HUES64 (cell line): ENCODE measurements around the gene FHIT.
"Not testable (repeated sequence)": the region's sequence is repeated elsewhere in the genome, so short reads cannot be mapped to it uniquely, and the experiment has no call there.

ENCODE experiments used
- H3K27ac ChIP-seq: 2 replicates; pipeline ENCODE4 v1.7.0; 2013; ENCODE audit warnings: low read depth, low read length, inconsistent platforms
- H3K27me3 ChIP-seq: 2 replicates; pipeline ENCODE4 v1.6.1; 2013; ENCODE audit warnings: mild to moderate bottlenecking, low read length; ENCODE audit not compliant: insufficient read depth
- H3K36me3 ChIP-seq: 2 replicates; pipeline ENCODE4 v1.6.1; 2013; ENCODE audit warnings: mild to moderate bottlenecking, low read length; ENCODE audit not compliant: insufficient read depth
- H3K4me1 ChIP-seq: 2 replicates; pipeline ENCODE4 v1.6.1; 2013; ENCODE audit warnings: mild to moderate bottlenecking, low read length, moderate library complexity; ENCODE audit not compliant: insufficient read depth
- H3K4me3 ChIP-seq: 2 replicates; pipeline ENCODE4 v1.5.1; 2013; ENCODE audit warnings: mild to moderate bottlenecking, low read length, moderate library complexity
- H3K9ac ChIP-seq: 2 replicates; pipeline ENCODE4 v1.6.1; 2013; ENCODE audit warnings: mild to moderate bottlenecking, low read depth, low read length
- H3K9me3 ChIP-seq: 2 replicates; pipeline ENCODE4 v1.6.1; 2013; ENCODE audit warnings: low read depth, low read length; ENCODE audit not compliant: insufficient read depth
- WGBS: fragments of 150-250, 120-280 bp; methylation state at CpG from one replicate; pipeline ENCODE4 v1.1.7; 2013; ENCODE audit warnings: missing lambda C conversion rate; 5-methylcytosine and 5-hydroxymethylcytosine counted together

Gene FHIT

GRCh38 chr3:61058836-61059235, 192.4 kb downstream of the FHIT start:
- Histone ChIP-seq H3K36me3 (no peaks in the 10 kb centered on the region), H3K27ac (no peak overlapping the region), H3K9ac (no peak overlapping the region), H3K27me3 (no peaks in the 10 kb centered on the region), H3K4me3 (no peak overlapping the region), H3K4me1 (no peaks in the 10 kb centered on the region), H3K9me3 (no peaks in the 10 kb centered on the region)
- WGBS = 100% methylated on average over 1 of the region's 2 CpGs

GRCh38 chr3:61057464-61057863, 193.8 kb downstream of the FHIT start:
- Histone ChIP-seq H3K9ac (no peak overlapping the region), H3K4me3 (no peak overlapping the region), H3K4me1 (no peaks in the 10 kb centered on the region), H3K27me3 (no peaks in the 10 kb centered on the region), H3K9me3 (no peaks in the 10 kb centered on the region), H3K27ac (no peak overlapping the region), H3K36me3 (no peaks in the 10 kb centered on the region)
- 94% methylated on average over 3 of the region's 4 CpGs for WGBS

GRCh38 chr3:61055447-61055846, 195.8 kb downstream of the FHIT start:
- H3K27me3 ChIP-seq = no peaks in the 10 kb centered on the region
- no peaks in the 10 kb centered on the region for H3K4me1 ChIP-seq
- no CpG with 5 or more reads among the region's 1 CpG for WGBS
- H3K9me3 ChIP-seq = no peaks in the 10 kb centered on the region
- no peaks in the 10 kb centered on the region for H3K36me3 ChIP-seq
- H3K4me3 ChIP-seq = no peak overlapping the region
- no peak overlapping the region for H3K9ac ChIP-seq
- no peak overlapping the region for H3K27ac ChIP-seq

- Histone ChIP-seq H3K4me1 (no peaks in the 10 kb centered on the region), H3K4me3 (no peak overlapping the region), H3K27me3 (no peaks in the 10 kb centered on the region), H3K27ac (no peak overlapping the region), H3K36me3 (no peaks in the 10 kb centered on the region), H3K9ac (no peak overlapping the region), H3K9me3 (no peaks in the 10 kb centered on the region)
- WGBS = 96% methylated on average over 2 of the region's 2 CpGs
Measured at GRCh38 chr3:61053781-61054496, 197.3 kb downstream of the FHIT start.

DNA sequence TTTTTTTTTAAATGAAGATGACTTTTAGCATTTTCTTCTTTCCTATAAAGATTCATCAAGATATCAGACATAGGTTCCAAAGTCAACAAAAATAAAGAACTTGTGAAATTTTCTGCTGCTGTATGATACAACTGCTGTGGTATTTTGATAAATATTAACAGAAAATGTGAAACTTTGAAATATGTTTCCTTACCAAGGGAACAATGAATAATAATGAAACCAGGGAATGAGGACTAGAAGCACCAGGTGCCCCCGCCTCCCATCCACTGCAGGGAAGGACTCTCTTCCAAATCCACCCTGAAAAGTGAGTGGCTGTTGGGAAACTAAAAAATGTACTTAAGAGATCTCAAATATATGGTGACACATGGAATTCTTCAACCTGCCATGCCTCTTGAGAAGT, 198.4 kb downstream of the FHIT start:
- H3K9ac ChIP-seq = no peak overlapping the region
- H3K27ac ChIP-seq = no peak overlapping the region
- WGBS = no CpG with 5 or more reads among the region's 1 CpG
- H3K4me3 ChIP-seq = no peak overlapping the region
- H3K4me1 ChIP-seq = no peaks in the 10 kb centered on the region
- H3K27me3 ChIP-seq = no peaks in the 10 kb centered on the region
- H3K9me3 ChIP-seq = no peaks in the 10 kb centered on the region
- H3K36me3 ChIP-seq = no peaks in the 10 kb centered on the region

- no peaks in the 10 kb centered on the region for H3K9me3 ChIP-seq
- H3K4me3 ChIP-seq = no peak overlapping the region
- H3K27ac ChIP-seq = no peak overlapping the region
- no peaks in the 10 kb centered on the region for H3K36me3 ChIP-seq
- no peak overlapping the region for H3K9ac ChIP-seq
- H3K27me3 ChIP-seq = no peaks in the 10 kb centered on the region
- 90% methylated on average over 1 of the region's 1 CpG for WGBS
- no peaks in the 10 kb centered on the region for H3K4me1 ChIP-seq
Measured at GRCh38 chr3:61051666-61052065, 199.6 kb downstream of the FHIT start.

DNA sequence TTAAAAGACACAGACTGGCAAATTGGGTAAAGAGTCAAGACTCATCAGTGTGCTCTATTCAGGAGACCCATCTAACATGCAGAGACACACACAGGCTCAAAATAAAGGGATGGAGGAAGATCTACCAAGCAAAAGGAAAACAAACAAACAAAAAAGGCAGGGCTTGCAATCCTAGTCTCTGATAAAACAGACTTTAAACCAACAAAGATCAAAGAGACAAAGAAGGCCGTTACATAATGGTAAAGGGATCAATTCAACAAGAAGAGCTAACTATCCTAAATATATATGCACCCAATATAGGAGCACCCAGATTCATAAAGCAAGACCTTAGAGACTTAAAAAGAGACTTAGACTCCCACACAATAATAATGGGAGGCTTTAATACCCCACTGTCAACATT, 206.1 kb downstream of the FHIT start:
- not testable (repeated sequence) for H3K9ac ChIP-seq, H3K4me1 ChIP-seq, H3K27me3 ChIP-seq, H3K36me3 ChIP-seq, H3K27ac ChIP-seq, H3K4me3 ChIP-seq
- peaks cover 31% of the 10 kb centered on the region for H3K9me3 ChIP-seq
- WGBS = no CpG with 5 or more reads among the region's 1 CpG

- Histone ChIP-seq H3K9me3 (peaks cover 32% of the 10 kb centered on the region), H3K9ac (no peak overlapping the region), H3K4me1 (no peaks in the 10 kb centered on the region), H3K36me3 (no peaks in the 10 kb centered on the region), H3K27ac (no peak overlapping the region), H3K27me3 (no peaks in the 10 kb centered on the region), H3K4me3 (no peak overlapping the region)
- WGBS = 96% methylated on average over 10 of the region's 10 CpGs
Measured at GRCh38 chr3:61043156-61043555, 208.1 kb downstream of the FHIT start.

GRCh38 chr3:61040618-61041017, 210.6 kb downstream of the FHIT start:
- Histone ChIP-seq H3K27ac (no peak overlapping the region), H3K9ac (no peak overlapping the region), H3K4me3 (no peak overlapping the region), H3K9me3 (peaks cover 32% of the 10 kb centered on the region), H3K27me3 (no peaks in the 10 kb centered on the region), H3K36me3 (no peaks in the 10 kb centered on the region), H3K4me1 (no peaks in the 10 kb centered on the region)
- WGBS = 100% methylated on average over 2 of the region's 2 CpGs

DNA sequence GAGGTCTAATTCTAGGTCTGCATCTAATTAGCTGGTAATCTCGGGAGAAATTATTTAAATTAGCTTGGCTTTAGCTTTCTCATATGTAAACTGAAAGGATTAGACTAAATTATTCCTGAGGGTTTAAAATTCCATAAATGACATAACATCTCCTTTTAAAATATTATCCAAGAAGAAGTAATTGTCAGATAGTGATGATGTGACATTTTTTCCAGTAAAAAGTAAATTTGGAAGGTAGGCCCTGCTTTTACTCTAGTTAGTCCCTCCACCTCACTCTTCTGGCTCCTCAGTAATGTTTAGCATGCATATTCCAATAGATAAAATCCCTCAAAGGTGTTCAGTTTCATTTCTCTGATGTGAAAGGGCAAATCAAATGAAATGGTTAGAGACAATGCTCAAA, 215.7 kb downstream of the FHIT start:
- Histone ChIP-seq H3K9me3 (peaks cover 13% of the 10 kb centered on the region; the same call in 1 of the 2 replicates), H3K4me1 (no peaks in the 10 kb centered on the region), H3K27ac (no peak overlapping the region), H3K9ac (no peak overlapping the region), H3K4me3 (no peak overlapping the region), H3K36me3 (no peaks in the 10 kb centered on the region), H3K27me3 (no peaks in the 10 kb centered on the region)
- WGBS = 100% methylated on average over 1 of the region's 1 CpG

DNA sequence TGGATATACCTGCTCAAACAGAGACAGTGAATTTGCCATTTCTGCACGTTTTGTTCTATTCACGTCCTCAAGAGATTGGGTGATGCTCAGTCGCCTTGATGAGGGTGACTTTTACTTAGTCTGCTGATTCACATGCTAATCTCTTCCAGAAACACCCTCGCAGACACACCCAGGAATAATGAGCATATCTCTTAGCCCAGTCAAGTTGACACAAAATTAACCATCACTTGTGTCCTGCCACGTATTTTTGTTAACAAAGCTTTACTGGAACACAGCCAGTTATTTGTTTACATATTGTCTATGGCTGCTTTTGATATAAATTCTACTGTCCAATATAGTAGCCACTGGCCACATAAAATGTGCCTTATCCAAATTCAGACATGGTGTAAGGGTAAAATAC, 218.3 kb downstream of the FHIT start:
- Histone ChIP-seq H3K4me3 (no peak overlapping the region), H3K27ac (no peak overlapping the region), H3K4me1 (no peaks in the 10 kb centered on the region), H3K9me3 (peaks cover 8% of the 10 kb centered on the region; the same call in 1 of the 2 replicates), H3K27me3 (no peaks in the 10 kb centered on the region), H3K36me3 (no peaks in the 10 kb centered on the region), H3K9ac (no peak overlapping the region)
- WGBS = 92% methylated on average over 5 of the region's 5 CpGs

- Histone ChIP-seq H3K4me3 (no peak overlapping the region), H3K27ac (no peak overlapping the region), H3K9ac (no peak overlapping the region), H3K36me3 (no peaks in the 10 kb centered on the region), H3K9me3 (peaks cover 8% of the 10 kb centered on the region; the same call in 1 of the 2 replicates), H3K27me3 (no peaks in the 10 kb centered on the region), H3K4me1 (no peaks in the 10 kb centered on the region)
- WGBS = 100% methylated on average over 2 of the region's 2 CpGs
Measured at GRCh38 chr3:61031503-61031902, 219.7 kb downstream of the FHIT start.
